22Rv1 (cell line): ENCODE measurements around the gene NT5C1B.

Experiments
- CTCF ChIP-seq: fragments of 450-650 bp; IDR thresholded peaks from 2 replicates; pipeline ENCODE4 v1.5.1; 2017; ENCODE audit warnings: mild to moderate bottlenecking
- ZFX ChIP-seq: fragments of 450-650 bp; IDR thresholded peaks from 2 replicates; pipeline ENCODE4 v1.6.1; 2017; ENCODE audit warnings: antibody characterized with exemption, borderline replicate concordance

- TF ChIP-seq CTCF (no peak), ZFX (no peak)
These were observed 69.4 kb downstream of the NT5C1B start for GRCh38 chr2:18519914-18520450.
